Tibial nerve (tissue), 4 donors: ENCODE measurements around the gene DCAF6. TPM values are rescaled to one million over a fixed set of nuclear protein-coding genes. Genes with fewer than 3 reads are reported as not detected.

Experiments
- DNase-seq, 2 donors: peaks; one replicate each; pipeline ENCODE4 v3.0.0-alpha.2; 2019; ENCODE audit warnings: low spot score in 2 of 2
- H3K27ac ChIP-seq, 4 donors: fragments of 200-600 bp; sonication (generic) in 3 of 4; one replicate each; pipeline ENCODE4 v1.5.1; 2017 to 2019; ENCODE audit warnings: mild to moderate bottlenecking in 1 of 4
- H3K27me3 ChIP-seq, 2 donors: fragments of 200-600 bp; sonication (generic) in 1 of 2; one replicate each; pipeline versions ENCODE4 v1.5.1 to v1.6.0; 2017 to 2019
- H3K36me3 ChIP-seq, 3 donors: fragments of 200-600 bp; sonication (generic); one replicate each; pipeline ENCODE4 v1.5.1; 2018 to 2019
- H3K4me1 ChIP-seq, 4 donors: fragments of 200-600 bp; sonication (generic) in 3 of 4; one replicate each; pipeline ENCODE4 v1.5.1; 2017 to 2019
- H3K4me3 ChIP-seq, 4 donors: fragments of 200-600 bp; sonication (generic) in 3 of 4; one replicate each; pipeline ENCODE4 v1.5.1; 2017 to 2019; ENCODE audit warnings: mild to moderate bottlenecking in 1 of 4, moderate library complexity in 1 of 4
- H3K9me3 ChIP-seq, 4 donors: fragments of 200-600 bp; sonication (generic) in 3 of 4; one replicate each; pipeline ENCODE4 v1.5.1; 2017 to 2019
- CTCF ChIP-seq, 5 experiments: fragments of 200-600 bp in 3 of 5; fragments of 450-650 bp in 2 of 5; sonication (generic) in 3 of 5; IDR thresholded peaks; one replicate each; pipeline ENCODE4 v1.5.1; 2016 to 2019; ENCODE audit warnings: antibody characterized with exemption in 5 of 5, mild to moderate bottlenecking in 3 of 5, moderate library complexity in 2 of 5
- EP300 ChIP-seq, 2 donors: sonication (generic); formaldehyde crosslinking; IDR thresholded peaks; one replicate each; pipeline ENCODE4 v1.6.1; 2017; ENCODE audit warnings: antibody characterized with exemption in 2 of 2, mild to moderate bottlenecking in 1 of 2
- POLR2A ChIP-seq, 2 donors: fragments of 450-650 bp; IDR thresholded peaks; one replicate each; pipeline ENCODE4 v1.6.1; 2017; ENCODE audit warnings: antibody characterized with exemption in 2 of 2, mild to moderate bottlenecking in 2 of 2, moderate library complexity in 2 of 2
- WGBS, 2 donors: methylation state at CpG; one replicate each; pipeline ENCODE4 v1.1.5; 2018; 5-methylcytosine and 5-hydroxymethylcytosine counted together
- total RNA-seq, 4 donors: library from RNA; depleted of rRNA; stranded (reverse); fragments of >200 nt; gene quantifications; one replicate each; pipeline ENCODE4 v1.1.0, GENCODE V29; 2016

DCAF6 gene
- total RNA-seq, 4 donors from 2014 or later: 75.7 to 118 (median 77.4) TPM

- TF ChIP-seq EP300 (IDR thresholded peaks at IDR 0.05) (no peak), CTCF (IDR thresholded peaks at IDR 0.05) (no peak), POLR2A (IDR thresholded peaks at IDR 0.05) (no peak)
- 93 to 98% methylated on average over 8 of the region's 8 CpGs for WGBS, 2 donors
Measured at GRCh38 chr1:167915569-167915968, 20.9 kb upstream of the DCAF6 start.

GRCh38 chr1:167916766-167917511 is 19.5 kb upstream of the DCAF6 start:
- Histone ChIP-seq H3K9me3 (no peaks in the 10 kb centered on the region), H3K4me1 (peaks cover 0 to 3% (median 0%) of the 10 kb centered on the region in 4 donors), H3K36me3 (peaks cover 0 to 31% (median 7%) of the 10 kb centered on the region in 3 donors), H3K27me3 (no peaks in the 10 kb centered on the region), H3K27ac (no peak overlapping the region), H3K4me3 (no peak overlapping the region)
- WGBS, 2 donors: 95 to 96% methylated on average over 6 of the region's 6 CpGs
- DNase-seq: no peak
- TF ChIP-seq CTCF (IDR thresholded peaks at IDR 0.05) (no peak), EP300 (IDR thresholded peaks at IDR 0.05) (no peak), POLR2A (IDR thresholded peaks at IDR 0.05) (no peak)

More at GRCh38 chr1:167915569-167915968, 20.9 kb upstream of the DCAF6 start:
- Histone ChIP-seq H3K27me3 (no peaks in the 10 kb centered on the region), H3K36me3 (peaks cover 0 to 31% (median 7%) of the 10 kb centered on the region in 3 donors), H3K4me1 (no peaks in the 10 kb centered on the region), H3K4me3 (no peak overlapping the region), H3K9me3 (no peaks in the 10 kb centered on the region), H3K27ac (no peak overlapping the region)
- no peak for DNase-seq

- H3K27ac ChIP-seq: no peak overlapping the region
- no peak for DNase-seq
- no peaks in the 10 kb centered on the region for H3K9me3 ChIP-seq
- no peaks in the 10 kb centered on the region for H3K27me3 ChIP-seq
- no peak overlapping the region for H3K4me3 ChIP-seq
- H3K4me1 ChIP-seq: peaks cover 0 to 17% (median 0%) of the 10 kb centered on the region in 4 donors
- TF ChIP-seq CTCF (IDR thresholded peaks at IDR 0.05) (no peak), EP300 (IDR thresholded peaks at IDR 0.05) (no peak), POLR2A (IDR thresholded peaks at IDR 0.05) (no peak)
- peaks cover 0 to 12% (median 0%) of the 10 kb centered on the region in 3 donors for H3K36me3 ChIP-seq
Measured at GRCh38 chr1:167922023-167922422, 14.5 kb upstream of the DCAF6 start.

- H3K9me3 ChIP-seq: no peaks in the 10 kb centered on the region
- no peak for DNase-seq
- H3K27me3 ChIP-seq: no peaks in the 10 kb centered on the region
- peaks cover 0 to 19% (median 0%) of the 10 kb centered on the region in 4 donors for H3K4me1 ChIP-seq
- no peak overlapping the region for H3K27ac ChIP-seq
- no peak overlapping the region for H3K4me3 ChIP-seq
- H3K36me3 ChIP-seq: peaks cover 0 to 7% (median 0%) of the 10 kb centered on the region in 3 donors
- 75 to 91% methylated on average over 1 of the region's 1 CpG for WGBS, 2 donors
- TF ChIP-seq EP300 (IDR thresholded peaks at IDR 0.05) (no peak), CTCF (IDR thresholded peaks at IDR 0.05) (no peak), POLR2A (IDR thresholded peaks at IDR 0.05) (no peak)
Measured at GRCh38 chr1:167922611-167923074, 13.8 kb upstream of the DCAF6 start.

GRCh38 chr1:167923324-167924056 is 13.0 kb upstream of the DCAF6 start:
- TF ChIP-seq POLR2A (IDR thresholded peaks at IDR 0.05): no peak
- Histone ChIP-seq H3K27me3 (no peaks in the 10 kb centered on the region), H3K4me3 (no peak overlapping the region), H3K4me1 (peaks cover 0 to 19% (median 0%) of the 10 kb centered on the region in 4 donors), H3K36me3 (no peaks in the 10 kb centered on the region), H3K27ac (no peak overlapping the region), H3K9me3 (no peaks in the 10 kb centered on the region)
- no peak for DNase-seq
- WGBS, 2 donors: 90 to 92% methylated on average over 3 of the region's 3 CpGs
